PC-9 (cell line): ENCODE data around the gene NGEF. TPM values are rescaled to one million over a fixed set of nuclear protein-coding genes. Genes with fewer than 3 reads are reported as not detected.

Experiments used
- BruUV-seq: library from RNA; stranded (reverse); fragments of 400-500 nt; replicated peaks from 2 replicates; lab custom pipeline; 2021; lab: Mats Ljungman, UMichigan
- CTCF ChIA-PET: fragments of 300-600 bp; sonication (Branson Sonifier 250); formaldehyde crosslinking; loops from one replicate; lab custom pipeline; 2022; ENCODE audit warnings: antibody characterized with exemption; lab: Charles Lee
- POLR2A ChIA-PET: fragments of 300-600 bp; sonication (Branson Sonifier 250); formaldehyde crosslinking; loops from one replicate; lab custom pipeline; 2022; ENCODE audit warnings: antibody characterized with exemption; ENCODE audit not compliant: unreplicated experiment; lab: Charles Lee
- DNase-seq, 2 experiments: peaks; one replicate each; pipeline versions ENCODE4 v3.0.0 to v3.0.0-alpha.2; 2015 to 2022; ENCODE audit warnings: mixed read lengths in 1 of 2
- H2AFZ ChIP-seq: fragments of 200-600 bp; sonication (generic); 2 replicates; pipeline ENCODE4 v1.8.1; 2017; ENCODE audit warnings: antibody characterized with exemption
- H3F3A ChIP-seq: fragments of 200-600 bp; sonication (generic); 2 replicates; pipeline ENCODE4 v1.8.1; 2017; ENCODE audit warnings: antibody characterized with exemption, mild to moderate bottlenecking, low read depth; ENCODE audit not compliant: insufficient read depth
- H3K27ac ChIP-seq: fragments of 200-600 bp; sonication (generic); 2 replicates; pipeline ENCODE4 v1.6.1; 2016; ENCODE audit warnings: mixed run types
- H3K27me3 ChIP-seq: fragments of 200-600 bp; sonication (generic); 2 replicates; pipeline ENCODE4 v1.6.1; 2016; ENCODE audit warnings: low read depth, mixed run types; ENCODE audit not compliant: insufficient read depth
- H3K36me3 ChIP-seq: fragments of 200-600 bp; sonication (generic); 2 replicates; pipeline ENCODE4 v1.6.1; 2016; ENCODE audit warnings: low read depth, mixed run types
- H3K4me1 ChIP-seq: fragments of 200-600 bp; sonication (generic); replicated peaks from 2 replicates; pipeline ENCODE4 v1.6.1; 2016; ENCODE audit warnings: mixed run types; ENCODE audit not compliant: insufficient read depth
- H3K4me2 ChIP-seq: fragments of 200-600 bp; sonication (generic); 2 replicates; pipeline ENCODE4 v1.6.1; 2017; ENCODE audit warnings: mixed run types
- H3K4me3 ChIP-seq: fragments of 200-600 bp; sonication (generic); 2 replicates; pipeline ENCODE4 v1.6.1; 2016; ENCODE audit warnings: mixed run types
- H3K79me2 ChIP-seq: fragments of 200-600 bp; sonication (generic); 2 replicates; pipeline ENCODE4 v1.6.1; 2017; ENCODE audit warnings: low read depth, mixed run types
- H3K9me2 ChIP-seq: fragments of 200-600 bp; sonication (generic); 2 replicates; pipeline ENCODE4 v1.8.1; 2017; ENCODE audit warnings: mild to moderate bottlenecking; ENCODE audit not compliant: insufficient read depth
- H3K9me3 ChIP-seq: fragments of 200-600 bp; sonication (generic); 2 replicates; pipeline ENCODE4 v1.8.1; 2016; ENCODE audit warnings: low read depth; ENCODE audit not compliant: insufficient read depth
- H4K20me1 ChIP-seq: fragments of 200-600 bp; sonication (generic); 2 replicates; pipeline ENCODE4 v1.8.1; 2017; ENCODE audit not compliant: insufficient read depth
- CTCF ChIP-seq: fragments of 200-600 bp; sonication (generic); conservative IDR thresholded peaks from 2 replicates; pipeline ENCODE4 v1.6.1; 2017; ENCODE audit warnings: mixed run types, antibody characterized with exemption, mild to moderate bottlenecking, moderate library complexity
- EZH2 ChIP-seq: fragments of 200-600 bp; sonication (generic); IDR thresholded peaks from 2 replicates; pipeline ENCODE4 v1.8.0; 2017; ENCODE audit warnings: antibody characterized with exemption, low read depth
- intact Hi-C: fragments of 100-400 bp; cut with micrococcal nuclease; formaldehyde crosslinking; loops from one replicate; pipeline ENCODE4 v1.10.0; 2022; ENCODE audit not compliant: unreplicated experiment
- total RNA-seq: library from RNA; stranded (reverse); gene quantifications from 2 replicates; pipeline ENCODE4 v1.2.3, GENCODE V29; 2021

Gene NGEF
- total RNA-seq, 1 experiment from 2014 or later: 55.3 TPM

DNA sequence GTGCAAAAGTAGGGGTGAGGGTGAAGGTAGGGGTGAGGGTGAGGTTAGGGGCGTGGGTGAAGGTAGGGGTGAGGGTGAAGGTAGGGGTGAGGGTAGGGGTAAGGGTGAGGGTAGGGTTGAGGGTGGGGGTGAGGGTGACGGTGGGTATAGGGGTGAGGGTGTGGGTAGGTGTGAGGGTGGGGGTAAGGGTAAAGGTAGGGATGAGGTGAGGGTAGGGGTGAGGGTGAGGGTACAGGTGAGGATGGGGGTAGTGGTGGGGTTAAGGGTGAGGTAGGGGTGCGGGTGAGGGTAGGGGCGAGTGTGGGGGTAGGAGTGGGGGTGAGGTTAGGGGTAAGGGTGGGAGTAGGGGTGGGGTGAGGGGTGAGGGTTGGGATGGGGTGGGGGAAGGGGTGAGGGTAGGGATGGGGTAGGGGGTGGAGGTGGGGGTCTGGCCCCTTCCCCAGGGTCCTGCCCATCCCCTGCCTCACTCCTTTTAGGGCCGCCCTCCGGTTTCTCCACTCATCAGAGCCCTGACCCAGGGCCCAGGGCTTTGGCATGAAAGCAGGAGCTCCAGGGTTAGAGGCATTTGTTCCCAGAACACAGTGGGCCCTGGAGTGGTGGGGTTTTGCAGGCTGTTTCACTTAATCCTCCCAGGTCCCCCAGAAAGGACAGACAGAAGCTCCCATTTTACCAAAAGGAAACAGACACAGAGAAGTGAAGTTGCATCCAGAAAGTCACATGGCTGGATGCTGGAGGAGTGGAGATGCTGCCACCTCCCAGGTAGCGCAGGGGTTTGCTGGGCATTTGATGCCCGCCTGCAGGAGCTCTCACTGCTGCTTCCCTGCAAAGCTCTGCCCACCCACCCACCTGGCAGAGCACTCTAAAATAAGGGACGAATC lies 116.1 kb downstream of the NGEF start:
- Histone ChIP-seq H3K36me3 (no peaks in the 10 kb centered on the region), H3K4me1 (peaks cover 13% of the 10 kb centered on the region), H3K9me2 (no peaks in the 10 kb centered on the region), H3K4me2 (no peak overlapping the region), H3K79me2 (no peaks in the 10 kb centered on the region), H3K4me3 (no peak overlapping the region), H3F3A (peaks cover 12% of the 10 kb centered on the region; the same call in 1 of the 2 replicates), H2AFZ (no peak overlapping the region), H4K20me1 (no peaks in the 10 kb centered on the region), H3K27me3 (no peaks in the 10 kb centered on the region), H3K9me3 (no peaks in the 10 kb centered on the region), H3K27ac (no peak overlapping the region)
- TF ChIP-seq EZH2: no peak
- no peak for TF ChIP-seq CTCF
- ChIA-PET CTCF (no interaction called here), POLR2A (no interaction called here)
- intact Hi-C loops: no loop called here
- DNase-seq: no peak
- BruUV-seq: no TSS peak

DNA sequence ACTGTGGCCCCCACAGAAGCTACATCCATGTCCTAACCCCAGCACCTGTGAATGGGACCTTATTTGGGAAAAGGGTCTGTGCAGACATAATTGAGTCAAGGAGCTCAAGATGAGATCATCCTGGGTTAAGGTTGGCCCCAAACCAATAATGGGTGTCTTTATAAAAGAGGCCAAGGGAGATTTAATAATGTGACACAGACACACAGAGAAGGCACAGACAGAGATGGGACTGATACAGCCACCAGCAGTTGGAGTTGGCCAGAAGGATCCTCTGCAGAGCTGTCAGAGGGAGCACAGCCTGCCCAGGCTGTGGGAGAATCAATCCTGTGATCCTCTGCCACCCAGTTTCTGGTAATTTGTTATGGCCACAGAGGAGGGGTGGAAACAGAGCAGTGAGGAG lies 116.9 kb downstream of the NGEF start:
- Histone ChIP-seq H3F3A (peaks cover 3% of the 10 kb centered on the region; the same call in 1 of the 2 replicates), H3K36me3 (no peaks in the 10 kb centered on the region), H3K79me2 (no peaks in the 10 kb centered on the region), H3K4me1 (peaks cover 5% of the 10 kb centered on the region), H3K4me3 (no peak overlapping the region), H3K9me3 (no peaks in the 10 kb centered on the region), H4K20me1 (no peaks in the 10 kb centered on the region), H3K27ac (no peak overlapping the region), H3K4me2 (no peak overlapping the region), H2AFZ (no peak overlapping the region), H3K27me3 (no peaks in the 10 kb centered on the region), H3K9me2 (no peaks in the 10 kb centered on the region)
- DNase-seq: no peak
- TF ChIP-seq EZH2 (no peak), CTCF (no peak)
- BruUV-seq: no TSS peak
- ChIA-PET CTCF (no interaction called here), POLR2A (no interaction called here)
- intact Hi-C loops: no loop called here

- H3K4me3 ChIP-seq: no peak overlapping the region
- intact Hi-C loops: no loop called here
- no peaks in the 10 kb centered on the region for H3K9me2 ChIP-seq
- CTCF ChIA-PET: interaction anchor here (0.6 kb wide), 1 partner anchor 431 kb away, joined by 4 read pairs; no protein-coding TSS in a partner anchor
- no peaks in the 10 kb centered on the region for H4K20me1 ChIP-seq
- no peaks in the 10 kb centered on the region for H3K79me2 ChIP-seq
- H3K27ac ChIP-seq: no peak overlapping the region
- H3K27me3 ChIP-seq: no peaks in the 10 kb centered on the region
- TF ChIP-seq CTCF (no peak), EZH2 (no peak)
- no peaks in the 10 kb centered on the region for H3K4me1 ChIP-seq
- no peak for DNase-seq
- POLR2A ChIA-PET: no interaction called here
- no peaks in the 10 kb centered on the region for H3K9me3 ChIP-seq
- no peaks in the 10 kb centered on the region for H3F3A ChIP-seq
- H2AFZ ChIP-seq: no peak overlapping the region
- BruUV-seq: no TSS peak
- H3K4me2 ChIP-seq: no peak overlapping the region
- H3K36me3 ChIP-seq: no peaks in the 10 kb centered on the region
Measured at GRCh38 chr2:232894746-232895145, 118.3 kb downstream of the NGEF start.
